MG63 (cell line): Measurements from ENCODE around the gene PCSK5. TPM values are rescaled to one million over a fixed set of nuclear protein-coding genes. Genes with fewer than 3 reads are reported as not detected.

Experiments used
- DNase-seq: peaks from one replicate; pipeline ENCODE4 v3.0.0-alpha.2; 2020
- H3K27me3 ChIP-seq: fragments of 250-450 bp; sonication (Bioruptor Pico); 2 replicates; pipeline ENCODE4 v1.5.1; 2020; ENCODE audit warnings: mild to moderate bottlenecking, moderate library complexity
- H3K36me3 ChIP-seq: fragments of 250-450 bp; sonication (Bioruptor Pico); 2 replicates; pipeline ENCODE4 v1.5.1; 2020; ENCODE audit warnings: mild to moderate bottlenecking, moderate library complexity
- H3K4me3 ChIP-seq: fragments of 250-450 bp; sonication (Bioruptor Pico); 2 replicates; pipeline ENCODE4 v1.5.1; 2020; ENCODE audit warnings: mild to moderate bottlenecking, moderate library complexity
- H3K9me3 ChIP-seq: fragments of 250-450 bp; sonication (Bioruptor Pico); 2 replicates; pipeline ENCODE4 v1.5.1; 2020; ENCODE audit warnings: mild to moderate bottlenecking, moderate library complexity
- total RNA-seq: library from RNA; depleted of rRNA; stranded (reverse); fragments of >200 nt; shearing (Covaris generic); gene quantifications from 2 replicates; pipeline ENCODE4 v1.2.3, GENCODE V29; 2014; ENCODE audit warnings: low replicate concordance

The PCSK5 gene
- total RNA-seq, 1 experiment from 2014 or later, result 0.13 TPM

- DNase-seq, result no peak
- no peak overlapping the region for H3K4me3 ChIP-seq
- no peaks in the 10 kb centered on the region for H3K27me3 ChIP-seq
- H3K9me3 ChIP-seq, result no peaks in the 10 kb centered on the region
- H3K36me3 ChIP-seq, result no peaks in the 10 kb centered on the region
Measured at GRCh38 chr9:76001459-76001858, 111.0 kb downstream of the PCSK5 start.

DNA sequence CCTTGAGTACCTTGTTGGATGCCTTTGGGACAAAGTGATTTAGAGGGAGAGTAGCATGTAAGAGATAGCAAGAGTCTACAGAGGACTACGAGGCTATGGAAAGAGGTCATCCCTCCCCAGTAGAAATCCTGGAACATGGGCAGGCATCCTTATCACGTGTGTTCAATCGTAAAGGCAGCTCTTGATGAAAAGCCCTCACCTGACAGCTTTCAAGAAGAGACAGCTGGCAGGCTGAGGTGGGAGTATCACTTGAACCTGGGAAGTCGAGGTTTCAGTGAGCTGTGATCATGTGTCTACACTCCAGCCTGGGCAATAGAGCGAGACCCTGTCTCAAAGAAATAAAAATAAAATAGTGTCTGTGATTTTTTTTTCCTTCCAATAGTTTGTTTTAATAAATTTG lies 112.6 kb downstream of the PCSK5 start:
- no peak for DNase-seq
- H3K4me3 ChIP-seq, result no peak overlapping the region
- H3K36me3 ChIP-seq, result no peaks in the 10 kb centered on the region
- no peaks in the 10 kb centered on the region for H3K9me3 ChIP-seq
- no peaks in the 10 kb centered on the region for H3K27me3 ChIP-seq

GRCh38 chr9:76004526-76004925 lies 114.1 kb downstream of the PCSK5 start:
- H3K36me3 ChIP-seq, result no peaks in the 10 kb centered on the region
- no peak for DNase-seq
- H3K9me3 ChIP-seq, result no peaks in the 10 kb centered on the region
- H3K4me3 ChIP-seq, result no peak overlapping the region
- H3K27me3 ChIP-seq, result no peaks in the 10 kb centered on the region

GRCh38 chr9:76007935-76008334 lies 117.5 kb downstream of the PCSK5 start:
- H3K4me3 ChIP-seq, result no peak overlapping the region
- no peaks in the 10 kb centered on the region for H3K36me3 ChIP-seq
- no peaks in the 10 kb centered on the region for H3K9me3 ChIP-seq
- H3K27me3 ChIP-seq, result no peaks in the 10 kb centered on the region
- DNase-seq, result no peak

DNA sequence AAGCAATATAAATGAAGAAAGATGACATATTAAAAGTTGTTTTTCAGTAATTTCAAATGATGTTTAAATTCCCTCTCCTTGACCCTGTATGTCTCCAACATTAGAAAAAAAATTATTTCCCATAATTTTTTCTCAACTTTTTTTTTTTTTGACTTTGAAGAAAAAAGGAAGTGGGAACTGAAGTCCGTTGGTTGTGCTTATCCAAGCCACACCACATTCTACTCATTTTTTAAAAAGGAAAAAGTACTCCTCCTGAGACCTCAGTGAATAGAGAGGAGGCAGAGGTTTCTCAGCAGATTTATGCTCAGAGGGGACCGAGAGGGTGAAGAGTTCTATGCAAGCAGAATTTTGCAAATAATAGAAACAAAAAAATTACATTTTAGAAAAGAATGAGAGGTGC lies 123.3 kb downstream of the PCSK5 start:
- Histone ChIP-seq H3K4me3 (no peak overlapping the region), H3K9me3 (no peaks in the 10 kb centered on the region), H3K27me3 (no peaks in the 10 kb centered on the region), H3K36me3 (no peaks in the 10 kb centered on the region)
- no peak for DNase-seq

GRCh38 chr9:76018235-76018634 lies 127.8 kb downstream of the PCSK5 start:
- Histone ChIP-seq H3K27me3 (no peaks in the 10 kb centered on the region), H3K36me3 (no peaks in the 10 kb centered on the region), H3K4me3 (no peak overlapping the region), H3K9me3 (no peaks in the 10 kb centered on the region)
- no peak for DNase-seq

DNA sequence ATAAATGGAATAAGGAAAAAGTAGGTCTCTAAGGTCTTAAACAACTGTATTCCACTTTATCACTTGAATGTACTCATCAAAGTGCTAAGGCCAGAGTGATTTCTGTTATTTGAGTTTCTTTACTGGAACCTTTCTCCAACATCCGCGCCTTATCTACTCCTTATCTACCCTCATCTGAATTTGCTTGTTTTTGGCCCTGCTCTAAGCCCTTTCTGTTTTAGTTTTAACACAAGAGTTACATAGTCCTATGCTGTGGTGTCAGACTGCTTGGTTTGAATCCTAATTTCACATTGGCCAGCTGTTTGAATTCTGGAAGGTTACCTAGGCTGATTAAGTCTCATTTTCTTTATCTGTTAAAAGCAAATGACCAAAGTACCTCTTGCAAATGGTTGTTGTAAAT lies 128.3 kb downstream of the PCSK5 start:
- no peaks in the 10 kb centered on the region for H3K27me3 ChIP-seq
- H3K4me3 ChIP-seq, result no peak overlapping the region
- no peak for DNase-seq
- no peaks in the 10 kb centered on the region for H3K9me3 ChIP-seq
- H3K36me3 ChIP-seq, result no peaks in the 10 kb centered on the region

DNA sequence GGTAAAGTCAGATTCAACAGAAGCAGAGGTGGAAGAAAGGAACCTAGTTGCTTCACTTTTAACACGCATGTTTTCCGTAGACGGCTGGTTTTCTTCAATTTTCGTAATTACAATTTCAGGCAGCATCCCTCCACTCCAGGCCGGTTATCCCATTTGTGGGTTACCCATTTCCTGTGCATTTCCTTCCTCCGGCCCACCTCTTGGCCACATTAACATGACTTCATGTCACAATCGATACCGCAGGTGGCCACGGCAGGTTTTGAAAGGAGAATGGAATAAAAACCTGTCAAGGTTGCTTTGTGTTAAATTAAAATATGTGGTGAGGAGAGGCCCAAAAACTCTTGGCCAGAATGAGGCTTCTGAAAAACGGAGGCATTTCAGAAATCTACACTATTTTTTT lies 130.2 kb downstream of the PCSK5 start:
- Histone ChIP-seq H3K36me3 (no peaks in the 10 kb centered on the region), H3K27me3 (no peaks in the 10 kb centered on the region)
- DNase-seq, result no peak

DNA sequence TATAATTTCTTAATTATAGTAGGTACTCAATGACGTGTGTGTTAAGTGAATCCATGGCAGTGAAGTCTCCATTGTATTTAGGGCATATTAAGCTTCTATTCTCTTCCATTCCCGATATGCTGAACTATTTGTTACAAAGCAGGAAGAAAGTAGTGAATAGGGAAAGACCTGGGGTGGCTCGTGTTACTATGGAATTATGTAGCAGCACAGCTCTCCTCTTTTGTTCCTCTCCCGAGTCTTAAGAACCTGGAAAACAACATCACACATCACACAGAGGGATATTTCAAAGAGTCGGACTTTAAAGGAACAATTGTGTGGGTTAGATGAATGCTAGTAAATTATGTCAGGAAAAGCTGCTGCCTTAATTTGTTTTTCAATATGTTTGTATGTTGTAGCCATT lies 131.8 kb downstream of the PCSK5 start:
- Histone ChIP-seq H3K9me3 (no peaks in the 10 kb centered on the region), H3K27me3 (no peaks in the 10 kb centered on the region), H3K4me3 (no peak overlapping the region), H3K36me3 (no peaks in the 10 kb centered on the region)
- no peak for DNase-seq

More for the DNA sequence above, 130.2 kb downstream of the PCSK5 start:
- Histone ChIP-seq H3K9me3 (no peaks in the 10 kb centered on the region), H3K4me3 (no peak overlapping the region)

- no peaks in the 10 kb centered on the region for H3K36me3 ChIP-seq
- H3K4me3 ChIP-seq, result no peak overlapping the region
- no peaks in the 10 kb centered on the region for H3K9me3 ChIP-seq
- no peaks in the 10 kb centered on the region for H3K27me3 ChIP-seq
- DNase-seq, result no peak
Measured at GRCh38 chr9:76023715-76024195, 133.3 kb downstream of the PCSK5 start.

GRCh38 chr9:76025286-76025685 lies 134.8 kb downstream of the PCSK5 start:
- no peaks in the 10 kb centered on the region for H3K27me3 ChIP-seq
- no peaks in the 10 kb centered on the region for H3K36me3 ChIP-seq
- H3K9me3 ChIP-seq, result no peaks in the 10 kb centered on the region
- H3K4me3 ChIP-seq, result no peak overlapping the region
- DNase-seq, result no peak

DNA sequence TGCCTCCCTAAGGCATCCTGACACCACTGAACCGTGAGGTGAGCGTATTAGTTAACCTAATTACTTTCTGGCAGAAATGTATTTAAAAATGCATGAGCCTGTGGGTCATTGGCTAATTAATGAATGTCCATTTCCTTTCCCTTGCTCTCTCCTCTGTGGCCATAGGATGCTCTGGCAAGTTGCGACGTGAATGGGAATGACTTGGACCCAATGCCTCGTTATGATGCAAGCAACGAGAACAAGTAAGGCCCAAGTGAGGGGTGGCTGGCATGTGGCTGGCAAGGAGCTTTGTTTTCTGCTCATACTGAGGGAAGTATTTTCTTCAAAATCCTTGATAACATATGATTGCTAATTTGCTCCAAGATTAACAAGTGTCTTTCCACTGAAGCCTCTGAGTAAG lies 136.3 kb downstream of the PCSK5 start:
- no peak for DNase-seq
- Histone ChIP-seq H3K9me3 (no peaks in the 10 kb centered on the region), H3K27me3 (no peaks in the 10 kb centered on the region), H3K4me3 (no peak overlapping the region), H3K36me3 (no peaks in the 10 kb centered on the region)

GRCh38 chr9:76027416-76027815 lies 136.9 kb downstream of the PCSK5 start:
- Histone ChIP-seq H3K27me3 (no peaks in the 10 kb centered on the region), H3K4me3 (no peak overlapping the region), H3K9me3 (no peaks in the 10 kb centered on the region), H3K36me3 (no peaks in the 10 kb centered on the region)
- DNase-seq, result no peak

DNA sequence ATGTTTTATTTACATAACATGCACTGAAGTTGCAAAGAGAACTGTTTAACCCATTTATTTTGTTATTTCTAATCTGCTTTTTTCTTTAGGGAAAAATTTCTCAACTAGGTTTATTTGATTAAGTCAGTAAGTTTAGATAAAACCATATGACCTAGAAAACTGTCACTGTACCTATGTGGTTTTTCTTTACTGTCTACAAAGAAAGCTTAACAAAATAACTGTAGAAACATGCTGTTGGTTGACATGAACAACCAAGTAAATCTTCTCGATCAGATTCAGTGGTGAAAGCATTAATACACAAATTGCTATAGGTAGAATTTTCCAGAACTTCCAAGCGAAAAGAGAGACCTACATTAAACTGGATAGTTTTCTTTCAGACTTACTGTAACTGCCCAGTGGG lies 137.4 kb downstream of the PCSK5 start:
- Histone ChIP-seq H3K36me3 (no peaks in the 10 kb centered on the region), H3K9me3 (no peaks in the 10 kb centered on the region), H3K27me3 (no peaks in the 10 kb centered on the region), H3K4me3 (no peak overlapping the region)
- no peak for DNase-seq

GRCh38 chr9:76032038-76032796 lies 141.7 kb downstream of the PCSK5 start:
- no peak overlapping the region for H3K4me3 ChIP-seq
- DNase-seq, result no peak
- H3K9me3 ChIP-seq, result no peaks in the 10 kb centered on the region
- no peaks in the 10 kb centered on the region for H3K27me3 ChIP-seq
- H3K36me3 ChIP-seq, result no peaks in the 10 kb centered on the region

DNA sequence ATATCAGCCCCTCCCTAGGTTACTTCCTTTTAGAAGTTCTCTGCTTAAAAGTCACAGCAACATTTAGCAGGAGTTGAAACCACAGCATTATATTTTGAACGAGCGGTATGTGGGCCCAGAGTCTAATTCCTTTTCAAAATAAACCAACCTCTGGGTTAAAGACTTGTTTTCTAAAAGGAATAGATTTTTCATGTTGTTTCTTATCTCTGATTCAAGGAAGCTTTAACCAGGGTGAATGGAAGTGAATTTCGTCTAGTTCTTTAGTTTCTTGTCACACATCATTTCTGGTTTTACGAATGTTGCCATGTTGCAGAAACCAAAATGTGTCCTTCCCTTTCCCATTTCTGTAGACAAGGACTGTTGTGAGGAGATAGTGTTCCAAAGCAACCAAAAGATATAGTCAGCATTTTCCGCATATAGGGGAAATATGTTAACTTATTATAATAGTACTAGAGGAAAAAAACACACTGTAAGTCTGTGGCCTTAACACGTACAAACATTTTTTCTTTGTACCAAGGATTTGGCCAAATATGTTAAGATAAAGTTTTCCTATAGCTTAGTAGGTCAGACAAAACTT lies 142.4 kb downstream of the PCSK5 start:
- no peaks in the 10 kb centered on the region for H3K36me3 ChIP-seq
- H3K9me3 ChIP-seq, result no peaks in the 10 kb centered on the region
- H3K27me3 ChIP-seq, result no peaks in the 10 kb centered on the region
- H3K4me3 ChIP-seq, result no peak overlapping the region
- DNase-seq, result no peak

GRCh38 chr9:76034049-76034448 lies 143.6 kb downstream of the PCSK5 start:
- no peak for DNase-seq
- H3K4me3 ChIP-seq, result no peak overlapping the region
- no peaks in the 10 kb centered on the region for H3K9me3 ChIP-seq
- no peaks in the 10 kb centered on the region for H3K27me3 ChIP-seq
- H3K36me3 ChIP-seq, result no peaks in the 10 kb centered on the region

DNA sequence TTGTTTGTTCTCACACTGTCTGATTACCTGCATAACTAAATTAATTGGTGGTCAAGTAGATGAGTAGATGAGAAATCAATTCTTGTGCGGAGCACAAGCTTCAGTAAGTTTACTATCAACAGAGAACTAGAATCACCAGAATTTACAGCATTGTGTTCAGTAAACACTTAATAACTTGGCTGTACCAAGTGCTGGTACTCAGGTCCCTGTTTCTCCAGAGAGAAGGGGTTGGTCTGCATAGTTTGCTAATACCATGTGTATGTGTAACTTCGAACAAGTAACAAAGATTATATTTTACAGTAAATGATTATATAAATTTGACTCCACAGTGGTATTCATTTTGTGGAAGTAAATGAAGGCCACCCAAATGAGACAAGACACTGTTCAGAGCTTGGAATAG lies 146.3 kb downstream of the PCSK5 start:
- Histone ChIP-seq H3K4me3 (no peak overlapping the region), H3K27me3 (no peaks in the 10 kb centered on the region), H3K9me3 (no peaks in the 10 kb centered on the region), H3K36me3 (no peaks in the 10 kb centered on the region)
- DNase-seq, result no peak
